GM12865 (cell line): Measurements from ENCODE around the gene CACNA1E.

Source experiments
- DNase-seq: peaks from one replicate; pipeline ENCODE4 v3.0.0; 2010; ENCODE audit warnings: low read depth
- H3K4me3 ChIP-seq: 2 replicates; pipeline ENCODE4 v1.5.1; 2011; ENCODE audit warnings: mild to moderate bottlenecking, low read depth, low read length, control low read depth
- TF ChIP-seq, protein P1 (sequence below): IDR thresholded peaks from 2 replicates; pipeline ENCODE4 v1.5.1; 2011; ENCODE audit warnings: low read length, control low read depth, low read depth, inconsistent platforms; ENCODE audit not compliant: insufficient read depth; ENCODE audit errors: missing control alignments

Gene CACNA1E

DNA sequence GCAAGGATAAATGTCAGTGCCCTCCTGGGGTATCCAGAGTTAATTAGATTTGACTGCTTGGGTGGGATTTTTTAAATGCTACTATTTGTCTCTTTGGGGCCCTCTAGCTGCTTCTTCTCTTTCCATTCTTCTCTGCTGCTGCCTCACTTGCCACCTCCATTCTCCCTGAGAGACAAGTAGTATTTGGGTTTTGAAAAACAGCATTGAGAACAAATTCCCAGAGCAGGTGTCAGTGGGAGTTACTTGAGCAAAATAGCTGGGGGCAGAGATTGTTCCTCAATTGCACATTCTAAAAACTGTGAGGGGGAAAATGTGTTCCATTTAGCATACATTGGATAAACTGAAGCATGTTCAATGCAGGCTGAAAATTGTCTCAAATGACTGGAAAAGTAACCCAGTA lies 286.5 kb downstream of the CACNA1E start:
- DNase-seq = no peak
- TF ChIP-seq, protein P1, sequence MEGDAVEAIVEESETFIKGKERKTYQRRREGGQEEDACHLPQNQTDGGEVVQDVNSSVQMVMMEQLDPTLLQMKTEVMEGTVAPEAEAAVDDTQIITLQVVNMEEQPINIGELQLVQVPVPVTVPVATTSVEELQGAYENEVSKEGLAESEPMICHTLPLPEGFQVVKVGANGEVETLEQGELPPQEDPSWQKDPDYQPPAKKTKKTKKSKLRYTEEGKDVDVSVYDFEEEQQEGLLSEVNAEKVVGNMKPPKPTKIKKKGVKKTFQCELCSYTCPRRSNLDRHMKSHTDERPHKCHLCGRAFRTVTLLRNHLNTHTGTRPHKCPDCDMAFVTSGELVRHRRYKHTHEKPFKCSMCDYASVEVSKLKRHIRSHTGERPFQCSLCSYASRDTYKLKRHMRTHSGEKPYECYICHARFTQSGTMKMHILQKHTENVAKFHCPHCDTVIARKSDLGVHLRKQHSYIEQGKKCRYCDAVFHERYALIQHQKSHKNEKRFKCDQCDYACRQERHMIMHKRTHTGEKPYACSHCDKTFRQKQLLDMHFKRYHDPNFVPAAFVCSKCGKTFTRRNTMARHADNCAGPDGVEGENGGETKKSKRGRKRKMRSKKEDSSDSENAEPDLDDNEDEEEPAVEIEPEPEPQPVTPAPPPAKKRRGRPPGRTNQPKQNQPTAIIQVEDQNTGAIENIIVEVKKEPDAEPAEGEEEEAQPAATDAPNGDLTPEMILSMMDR = no peak
- no peak overlapping the region for H3K4me3 ChIP-seq

DNA sequence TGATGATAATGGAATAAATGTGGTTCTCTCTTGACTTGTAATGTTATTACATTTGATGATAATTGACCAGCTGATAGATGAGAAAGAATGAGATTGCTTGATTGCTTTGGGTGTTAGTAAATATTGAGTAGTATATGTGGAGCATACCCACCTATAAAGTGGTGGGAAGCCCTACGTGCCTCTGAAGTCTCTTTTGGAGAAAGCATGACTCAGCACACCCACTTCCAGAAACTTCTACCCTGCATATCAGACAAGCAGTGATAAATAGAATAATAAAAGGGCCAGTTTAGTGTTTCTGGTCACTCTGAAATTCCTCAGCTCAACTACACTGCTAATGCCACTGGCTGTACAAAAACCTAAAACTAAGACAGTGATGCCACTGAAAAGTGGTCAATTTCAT lies 289.4 kb downstream of the CACNA1E start:
- TF ChIP-seq, protein P1 = no peak
- DNase-seq = no peak
- H3K4me3 ChIP-seq = no peak overlapping the region

DNA sequence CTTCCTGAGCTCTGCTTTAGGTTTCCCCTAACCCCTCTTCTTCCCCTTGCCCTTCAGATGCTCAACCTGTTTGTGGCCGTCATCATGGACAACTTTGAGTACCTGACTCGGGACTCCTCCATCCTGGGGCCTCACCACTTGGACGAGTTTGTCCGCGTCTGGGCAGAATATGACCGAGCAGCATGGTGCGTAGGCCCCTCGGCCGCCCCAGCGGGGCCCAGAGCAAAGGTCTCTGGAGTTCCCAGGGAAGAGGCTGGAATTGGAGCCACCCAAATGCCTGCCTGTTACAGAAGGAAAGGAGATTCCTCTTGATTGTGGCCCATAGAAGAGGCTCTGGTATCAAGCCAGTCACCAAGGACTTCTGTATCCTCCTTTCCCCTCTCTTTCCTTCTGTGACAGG lies 292.7 kb downstream of the CACNA1E start:
- TF ChIP-seq, protein P1 = no peak
- no peak for DNase-seq
- no peak overlapping the region for H3K4me3 ChIP-seq

DNA sequence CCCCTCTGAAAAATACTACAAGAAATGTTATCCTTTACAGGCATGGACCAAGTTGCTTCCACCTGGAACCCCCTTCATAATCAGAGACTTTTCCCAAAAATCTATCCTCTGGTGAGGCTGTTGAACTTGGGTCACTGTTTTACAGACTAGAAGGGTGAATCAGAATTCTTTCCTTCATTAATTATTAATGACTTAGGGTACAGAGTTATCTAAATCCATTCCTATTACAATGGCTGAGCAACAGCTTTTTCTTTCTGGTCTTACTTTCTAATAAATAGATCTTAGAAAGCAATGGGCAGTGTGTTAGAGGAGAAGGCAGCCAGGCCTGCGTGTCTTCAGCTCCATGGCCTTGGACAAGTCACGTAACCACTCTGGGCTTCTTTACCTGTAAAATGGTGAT lies 294.0 kb downstream of the CACNA1E start:
- no peak for DNase-seq
- no peak overlapping the region for H3K4me3 ChIP-seq
- TF ChIP-seq, protein P1 = no peak

DNA sequence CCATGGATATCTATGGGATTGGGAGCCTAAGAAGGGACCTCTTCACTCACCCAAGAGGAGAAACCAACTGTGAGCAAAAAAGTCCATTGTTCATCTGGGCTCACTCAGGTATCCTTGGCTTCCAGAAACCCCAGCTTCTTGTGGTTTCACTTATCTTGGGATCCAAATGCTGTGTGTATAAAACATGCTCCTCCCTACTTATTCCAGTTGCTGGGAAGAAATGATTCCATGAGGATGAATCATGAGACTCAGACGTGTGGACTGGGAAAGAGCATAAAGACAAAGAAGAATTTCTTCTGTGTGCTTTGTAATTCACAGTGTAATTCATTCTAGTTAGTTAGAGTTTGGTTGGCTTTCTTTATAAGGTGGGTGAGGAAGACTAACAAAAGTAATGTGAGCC lies 294.5 kb downstream of the CACNA1E start:
- no peak overlapping the region for H3K4me3 ChIP-seq
- TF ChIP-seq, protein P1 = no peak
- no peak for DNase-seq

DNA sequence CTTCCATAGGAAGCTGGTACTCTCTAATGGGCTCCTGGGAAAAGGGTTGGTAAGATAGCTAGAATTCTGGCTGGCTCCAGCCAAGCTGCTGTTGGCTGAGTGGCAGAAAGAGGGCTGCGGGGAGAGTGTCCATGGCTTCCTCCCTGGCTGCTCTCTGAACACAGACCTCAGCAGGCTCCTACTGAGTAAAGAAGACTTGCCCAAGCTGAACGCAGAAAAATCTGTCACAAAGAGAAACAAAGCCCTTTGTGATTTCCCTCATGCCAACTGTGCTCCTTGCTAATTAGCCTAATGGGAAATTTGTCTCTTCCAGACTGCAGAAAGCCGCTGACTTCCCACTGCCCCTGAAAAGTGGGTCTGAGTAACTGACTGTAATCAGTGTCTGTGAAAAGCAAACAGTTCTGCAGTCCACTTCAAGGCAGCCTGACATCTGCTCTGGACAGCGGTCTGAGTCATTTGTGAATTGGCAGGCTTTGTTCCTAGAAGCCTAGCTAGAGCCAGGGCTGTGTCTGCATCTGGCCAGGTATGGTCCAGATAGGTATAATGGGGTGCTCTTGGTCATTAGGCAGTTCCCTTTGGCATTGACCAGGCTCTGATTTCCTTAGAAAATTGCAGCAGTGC lies 295.4 kb downstream of the CACNA1E start:
- DNase-seq = no peak
- H3K4me3 ChIP-seq = no peak overlapping the region
- TF ChIP-seq, protein P1 = no peak

DNA sequence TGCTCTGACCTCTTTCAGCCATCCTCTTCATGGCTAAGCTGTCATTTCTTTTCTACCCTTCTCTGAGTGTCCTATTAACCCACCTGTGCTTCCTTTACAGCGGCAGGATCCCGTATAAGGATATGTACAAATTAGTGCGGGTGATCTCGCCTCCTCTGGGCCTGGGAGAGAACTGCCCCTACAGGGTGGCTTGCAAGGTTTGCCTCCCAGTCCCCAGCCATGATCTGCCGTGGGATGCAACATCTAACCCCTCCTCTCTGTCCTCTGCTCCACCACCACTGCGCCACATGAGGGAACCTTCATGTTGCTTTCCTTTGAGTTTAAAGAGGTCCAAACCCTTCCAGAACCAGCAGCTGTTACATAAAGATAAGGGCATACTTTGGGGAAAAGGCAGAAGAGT lies 296.0 kb downstream of the CACNA1E start:
- DNase-seq = no peak
- TF ChIP-seq, protein P1 = no peak
- H3K4me3 ChIP-seq = no peak overlapping the region
